ENCODE data around the gene CLEC10A.

DNA sequence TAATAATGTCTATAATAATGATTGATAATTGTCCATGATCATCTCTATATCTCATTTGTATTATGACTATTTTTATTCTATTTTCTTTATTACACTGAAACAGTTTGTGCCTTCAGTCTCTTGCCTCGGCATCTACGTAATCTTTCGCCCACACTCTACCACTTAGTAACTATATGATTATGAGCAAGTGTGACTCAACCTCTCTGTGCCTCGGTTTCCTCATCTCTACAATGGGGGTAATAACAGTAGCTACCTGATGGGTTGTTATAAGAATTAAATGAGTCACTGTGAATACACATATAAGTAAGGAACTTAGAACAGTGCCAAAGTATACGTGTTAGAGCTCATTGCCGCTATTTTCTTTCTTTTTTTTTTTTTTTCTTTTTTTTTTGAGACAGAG, 32.5 kb downstream of the CLEC10A start:
- TF ChIP-seq, protein P1, sequence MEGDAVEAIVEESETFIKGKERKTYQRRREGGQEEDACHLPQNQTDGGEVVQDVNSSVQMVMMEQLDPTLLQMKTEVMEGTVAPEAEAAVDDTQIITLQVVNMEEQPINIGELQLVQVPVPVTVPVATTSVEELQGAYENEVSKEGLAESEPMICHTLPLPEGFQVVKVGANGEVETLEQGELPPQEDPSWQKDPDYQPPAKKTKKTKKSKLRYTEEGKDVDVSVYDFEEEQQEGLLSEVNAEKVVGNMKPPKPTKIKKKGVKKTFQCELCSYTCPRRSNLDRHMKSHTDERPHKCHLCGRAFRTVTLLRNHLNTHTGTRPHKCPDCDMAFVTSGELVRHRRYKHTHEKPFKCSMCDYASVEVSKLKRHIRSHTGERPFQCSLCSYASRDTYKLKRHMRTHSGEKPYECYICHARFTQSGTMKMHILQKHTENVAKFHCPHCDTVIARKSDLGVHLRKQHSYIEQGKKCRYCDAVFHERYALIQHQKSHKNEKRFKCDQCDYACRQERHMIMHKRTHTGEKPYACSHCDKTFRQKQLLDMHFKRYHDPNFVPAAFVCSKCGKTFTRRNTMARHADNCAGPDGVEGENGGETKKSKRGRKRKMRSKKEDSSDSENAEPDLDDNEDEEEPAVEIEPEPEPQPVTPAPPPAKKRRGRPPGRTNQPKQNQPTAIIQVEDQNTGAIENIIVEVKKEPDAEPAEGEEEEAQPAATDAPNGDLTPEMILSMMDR (IDR thresholded peaks at IDR 0.05): no peak
- no peak for TF ChIP-seq POLR2A (IDR thresholded peaks at IDR 0.05)
